Measurements from ENCODE around the gene PCDHGA9.

GRCh38 chr5:141362719-141363118, 39.9 kb upstream of the PCDHGA9 start:
- TF ChIP-seq POLR2A (IDR thresholded peaks at IDR 0.05; ENCODE audit: low read depth, low read length): no peak
- no peak for TF ChIP-seq TAF1 (IDR thresholded peaks at IDR 0.05; ENCODE audit: borderline replicate concordance, low read depth, low read length)
- no peak for TF ChIP-seq POLR2AphosphoS5 (IDR thresholded peaks at IDR 0.05; ENCODE audit: low read depth, low read length)

Data from GM12892 (cell line).